GM19099 (cell line): ENCODE measurements around the gene PZP.

Source experiments
- POLR2A ChIP-seq: IDR thresholded peaks from 3 replicates; pipeline ENCODE4 v1.6.1; 2011; ENCODE audit warnings: low read depth; ENCODE audit not compliant: insufficient read length; ENCODE audit errors: extremely low read depth

Gene PZP

DNA sequence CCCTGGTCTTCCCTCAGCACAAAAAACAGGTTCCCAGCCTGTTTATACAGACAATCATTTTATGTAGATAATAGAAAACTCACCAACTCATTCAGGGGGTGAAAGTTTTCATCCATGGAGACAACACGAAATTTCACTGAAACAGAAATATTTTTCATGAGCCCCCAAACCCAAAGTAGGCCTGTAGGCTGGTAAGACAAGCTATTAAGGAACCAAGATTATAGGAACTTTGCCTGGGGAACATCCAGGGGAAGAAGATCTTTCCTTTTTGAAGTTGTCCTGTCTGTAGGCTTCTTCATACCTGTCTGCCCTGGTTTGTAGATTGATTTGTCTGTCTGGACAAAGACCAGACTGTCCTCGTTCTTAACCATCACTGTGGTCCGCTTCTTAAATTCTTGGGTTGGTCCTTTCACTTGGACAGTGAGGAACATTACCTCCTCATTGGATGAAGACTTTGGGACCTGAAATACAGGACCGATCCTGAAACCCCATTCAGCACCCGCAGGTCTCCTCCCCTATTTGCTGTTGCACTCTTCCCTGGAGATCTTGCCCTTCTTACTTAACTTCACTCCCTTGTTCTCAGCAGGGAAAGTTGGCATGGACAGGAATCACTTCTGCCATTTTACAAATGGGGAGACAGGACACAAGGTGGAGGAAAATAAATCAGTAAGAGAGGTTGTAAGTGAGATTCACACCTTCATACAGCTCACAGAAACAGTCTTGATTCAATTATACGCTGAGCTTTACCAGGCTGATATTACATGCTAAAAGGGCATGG lies 95.9 kb downstream of the PZP start:
- TF ChIP-seq POLR2A = no peak

DNA sequence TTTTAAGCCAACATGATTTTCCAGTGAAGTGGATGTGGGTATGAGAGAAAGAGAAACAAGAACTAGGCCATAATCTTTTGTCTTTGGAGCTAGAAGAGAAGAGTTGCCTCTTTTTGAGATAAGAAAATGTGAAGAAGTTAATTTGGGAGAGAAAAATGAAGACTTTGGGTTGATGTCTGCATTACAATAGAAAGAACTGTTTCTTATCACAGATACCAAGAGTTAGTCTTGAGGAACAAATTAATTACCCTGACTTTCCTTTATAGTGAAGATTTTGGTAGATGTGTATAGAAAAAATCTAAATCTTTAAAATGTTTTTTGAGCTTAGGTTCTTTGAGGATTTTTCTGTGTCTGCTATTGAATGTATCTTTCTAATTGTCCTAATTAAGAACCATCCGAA lies 96.7 kb downstream of the PZP start:
- no peak for TF ChIP-seq POLR2A

DNA sequence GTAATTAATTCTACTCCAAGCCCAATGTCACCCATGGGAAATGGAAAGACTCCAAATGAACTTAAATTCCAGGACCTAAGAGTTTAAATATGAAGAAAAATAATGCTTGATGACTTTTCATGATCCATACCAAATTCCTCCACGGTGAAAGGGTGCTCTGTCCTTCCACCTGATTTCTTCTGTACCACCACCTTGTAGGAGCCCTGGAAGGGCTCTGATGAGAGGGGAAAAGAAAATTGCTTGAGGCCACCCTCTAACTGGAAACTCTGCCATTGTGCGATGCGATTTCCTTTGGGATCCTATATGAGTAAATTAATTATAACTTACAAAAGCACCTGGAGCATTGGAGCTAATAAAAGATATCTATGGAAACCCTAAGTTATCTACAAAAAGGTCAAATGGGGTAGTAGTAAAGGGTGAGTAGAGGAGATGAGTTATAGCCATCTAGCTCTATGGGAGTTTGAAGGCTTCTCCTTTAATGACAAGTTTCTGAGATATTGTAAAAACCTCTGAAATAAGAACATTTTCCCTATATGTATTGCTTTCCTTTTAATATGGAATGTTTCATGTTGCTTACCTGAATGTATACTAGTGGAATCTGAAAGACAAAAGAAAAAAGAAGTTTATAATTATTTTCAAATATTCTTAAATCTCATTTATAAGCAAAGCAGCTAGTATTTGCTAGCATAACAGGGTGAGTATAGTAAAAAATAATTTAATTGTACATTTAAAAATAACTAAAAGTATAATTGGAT lies 98.3 kb downstream of the PZP start:
- TF ChIP-seq POLR2A = no peak

DNA sequence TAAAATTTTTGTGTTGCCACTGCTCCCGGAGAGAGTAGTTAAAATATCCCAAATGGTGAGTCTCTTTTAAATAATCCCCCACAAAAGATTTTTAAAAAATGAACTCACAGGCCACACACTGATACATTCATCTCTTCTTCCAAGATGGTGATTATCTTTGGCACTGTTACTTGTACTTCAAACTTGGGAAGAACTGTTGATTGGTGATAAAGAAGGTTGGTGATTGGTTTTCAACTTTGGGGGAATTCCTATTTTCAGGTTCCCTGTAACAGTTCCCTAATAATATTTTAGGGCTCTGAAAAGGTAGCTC lies 99.0 kb downstream of the PZP start:
- no peak for TF ChIP-seq POLR2A

DNA sequence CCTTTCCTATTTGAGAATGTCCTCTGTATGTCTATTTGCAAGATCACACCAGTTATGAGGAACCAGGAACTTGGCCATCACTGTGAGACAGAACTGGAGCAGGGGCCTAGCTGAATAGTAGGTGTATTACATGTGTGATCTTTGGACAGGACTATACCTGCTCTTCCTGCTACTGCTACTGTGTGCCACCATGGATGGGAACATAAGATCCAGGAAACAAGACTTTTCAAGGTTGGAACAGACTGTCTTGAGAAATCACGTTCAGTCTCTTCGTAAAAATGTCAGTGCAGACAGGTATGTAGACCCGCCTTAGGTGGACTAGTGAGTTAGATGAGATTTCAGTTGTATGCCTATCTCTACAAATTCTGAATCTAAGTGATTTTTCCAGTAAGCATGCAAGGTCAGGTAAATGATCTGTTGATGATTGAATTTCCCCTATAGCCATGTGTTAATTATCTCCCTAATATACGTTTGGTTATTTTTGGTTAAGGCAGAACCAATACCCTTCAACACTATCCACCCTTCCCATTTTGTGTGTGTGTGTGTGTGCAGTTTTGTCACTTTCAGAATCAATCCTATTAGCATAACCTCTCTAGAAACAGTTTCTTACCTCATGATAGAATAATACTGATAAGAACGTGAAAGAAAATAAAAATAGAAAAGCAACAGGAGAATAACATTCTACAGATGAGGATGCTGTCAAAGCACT lies 99.5 kb downstream of the PZP start:
- TF ChIP-seq POLR2A = no peak

DNA sequence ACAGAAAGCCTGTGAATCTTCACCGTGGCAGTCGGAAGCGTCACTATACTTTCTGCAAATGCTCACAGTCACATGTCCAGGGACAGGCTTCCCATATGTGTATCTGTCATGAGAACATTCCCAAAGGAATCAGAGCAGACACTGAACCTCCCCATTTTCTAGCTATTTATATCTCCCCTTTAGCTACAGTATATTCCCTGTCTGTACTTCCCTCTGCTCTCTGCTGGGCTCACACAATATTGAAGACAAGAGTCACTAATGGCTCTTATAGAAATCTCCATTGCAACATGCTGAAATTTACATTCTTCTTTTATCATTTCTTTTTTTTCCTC lies 100.7 kb downstream of the PZP start:
- no peak for TF ChIP-seq POLR2A

DNA sequence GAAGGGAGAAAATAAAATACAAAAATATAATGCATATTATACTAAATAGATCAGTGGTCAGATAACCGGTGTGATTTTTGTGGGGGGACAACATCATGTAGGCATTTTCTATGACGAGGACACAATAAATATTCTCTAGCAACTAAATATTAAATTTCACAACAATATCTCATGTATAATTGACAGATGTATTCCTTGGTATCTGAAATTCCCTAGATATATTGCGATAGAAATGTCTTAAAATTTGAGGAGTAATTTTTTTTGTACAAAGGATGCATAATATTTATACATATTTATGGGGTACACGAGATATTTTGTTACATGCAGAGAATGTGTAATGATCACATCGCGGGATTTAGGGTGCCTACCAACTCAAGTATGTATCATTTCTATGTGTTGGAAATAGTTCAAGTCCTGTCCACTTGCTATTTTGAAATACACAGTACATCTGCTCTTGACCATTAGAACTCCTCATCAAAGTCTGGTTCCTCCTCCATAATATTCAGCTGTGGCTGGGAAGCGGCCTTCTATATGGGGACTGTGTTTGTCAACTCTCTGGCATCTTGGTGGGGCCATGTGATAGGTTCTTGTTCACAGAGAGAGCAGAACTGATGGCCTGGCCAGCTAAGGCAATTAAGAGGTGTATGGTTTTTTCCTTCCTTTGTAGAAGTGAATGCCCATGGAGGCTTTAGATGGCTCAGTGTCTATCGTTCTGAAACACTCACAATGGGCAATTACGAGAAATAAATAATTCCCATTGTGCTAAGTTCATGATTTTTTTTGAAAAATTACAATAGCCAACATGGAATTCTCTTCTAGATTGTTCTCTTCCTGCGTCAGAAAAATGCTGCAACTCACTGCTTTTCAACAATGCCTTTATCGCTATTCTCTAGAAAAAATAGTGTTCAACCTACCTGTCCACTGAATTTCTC lies 101.3 kb downstream of the PZP start:
- no peak for TF ChIP-seq POLR2A

DNA sequence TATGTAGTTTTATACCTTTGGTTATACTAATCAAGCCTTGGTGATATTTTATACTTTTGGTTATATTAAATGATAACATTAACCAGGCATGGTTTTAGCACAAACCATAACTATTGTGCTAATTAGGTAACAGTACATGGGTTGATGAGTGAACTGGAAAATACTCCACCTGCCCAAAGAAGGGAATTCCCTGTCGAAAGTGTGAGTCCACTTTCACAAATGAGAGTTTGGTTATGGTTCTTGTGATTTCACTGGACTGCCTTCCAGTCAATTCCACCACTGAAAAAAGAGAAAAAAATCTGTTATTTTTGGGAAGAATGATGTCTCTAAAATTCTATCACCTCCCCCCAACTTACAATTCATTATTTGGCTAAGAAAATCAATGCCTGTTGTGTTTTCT lies 102.1 kb downstream of the PZP start:
- no peak for TF ChIP-seq POLR2A

DNA sequence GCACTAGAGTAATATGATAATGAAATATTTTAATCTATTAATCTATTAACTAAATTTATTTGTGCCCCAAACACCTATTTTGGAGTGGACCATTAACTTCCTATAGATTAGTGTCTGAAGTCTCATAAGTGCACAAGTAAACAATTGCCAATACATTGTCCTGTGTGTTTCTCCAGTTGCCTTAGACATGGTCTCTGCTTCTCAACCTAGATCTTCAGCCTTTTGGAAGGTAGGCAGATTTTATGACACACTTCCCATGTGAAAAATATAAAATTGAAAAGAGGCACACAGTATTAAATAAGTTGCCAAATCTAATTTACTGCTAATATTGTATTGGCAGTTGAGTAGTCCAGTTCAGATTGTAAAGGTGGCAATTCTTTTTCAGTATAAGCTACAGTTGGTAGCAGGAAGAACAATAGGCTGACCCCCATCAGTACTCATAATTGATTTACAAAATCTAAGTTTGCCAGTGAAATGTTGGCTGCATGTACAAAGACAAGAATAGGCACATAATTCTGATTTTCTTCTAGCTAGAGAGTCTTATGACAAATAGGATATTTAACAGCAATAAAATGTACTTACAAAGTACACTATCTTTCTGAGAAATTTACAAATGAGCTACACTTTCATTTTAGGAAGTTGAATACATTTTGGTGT lies 103.3 kb downstream of the PZP start:
- no peak for TF ChIP-seq POLR2A

DNA sequence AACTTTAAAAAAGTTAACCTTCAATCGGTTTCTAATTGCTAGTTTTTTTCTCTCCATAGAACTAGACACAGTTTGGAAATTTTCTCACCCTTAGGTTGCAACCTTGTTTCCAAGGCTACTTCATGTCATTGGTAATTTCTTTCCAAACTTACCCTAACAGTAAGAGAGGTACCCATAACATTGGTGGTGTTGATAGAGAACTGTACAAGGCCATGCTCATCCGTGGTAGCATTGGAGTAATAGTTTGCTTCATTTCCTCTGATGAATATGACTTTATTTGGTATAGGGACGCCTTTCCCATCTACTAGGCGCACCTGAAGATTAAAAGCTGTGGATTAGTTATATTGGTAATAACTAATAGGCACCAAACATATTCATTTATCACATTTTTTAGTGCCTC lies 104.1 kb downstream of the PZP start:
- no peak for TF ChIP-seq POLR2A

DNA sequence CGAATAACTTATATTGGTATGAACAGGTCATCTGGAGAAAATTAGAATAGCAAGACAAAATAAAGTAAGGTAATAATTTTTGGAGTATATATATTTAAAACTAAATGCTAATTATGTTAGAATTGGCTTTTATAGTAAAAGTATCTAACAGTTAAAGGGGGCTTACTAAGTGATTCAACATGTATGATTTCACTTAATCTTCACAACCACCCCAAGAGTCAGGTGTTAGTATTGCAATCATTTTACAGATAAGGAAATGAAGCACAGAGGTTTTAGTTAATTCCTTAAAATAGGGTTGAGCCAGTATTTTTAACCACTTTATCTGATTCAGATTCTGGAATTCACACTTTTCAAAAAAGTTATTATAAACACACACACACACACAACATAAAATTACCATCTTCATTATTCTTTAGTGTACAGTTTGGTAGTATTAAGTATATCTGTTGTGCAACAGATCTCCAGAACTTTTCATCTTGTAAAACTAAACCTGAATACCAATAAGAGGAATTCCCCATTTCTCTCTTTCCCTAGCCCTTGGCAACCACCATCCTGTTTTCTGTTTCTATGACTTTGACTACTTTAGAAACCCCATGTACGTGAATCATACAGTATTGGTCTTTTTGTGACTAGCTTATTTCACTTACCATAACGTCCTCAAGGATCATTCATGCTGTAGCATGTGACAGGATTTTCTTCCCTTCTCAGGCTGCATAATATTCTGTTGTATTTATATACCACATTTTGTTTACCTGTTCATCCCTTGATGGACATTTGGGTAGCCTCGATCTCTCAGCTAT lies 104.9 kb downstream of the PZP start:
- no peak for TF ChIP-seq POLR2A

DNA sequence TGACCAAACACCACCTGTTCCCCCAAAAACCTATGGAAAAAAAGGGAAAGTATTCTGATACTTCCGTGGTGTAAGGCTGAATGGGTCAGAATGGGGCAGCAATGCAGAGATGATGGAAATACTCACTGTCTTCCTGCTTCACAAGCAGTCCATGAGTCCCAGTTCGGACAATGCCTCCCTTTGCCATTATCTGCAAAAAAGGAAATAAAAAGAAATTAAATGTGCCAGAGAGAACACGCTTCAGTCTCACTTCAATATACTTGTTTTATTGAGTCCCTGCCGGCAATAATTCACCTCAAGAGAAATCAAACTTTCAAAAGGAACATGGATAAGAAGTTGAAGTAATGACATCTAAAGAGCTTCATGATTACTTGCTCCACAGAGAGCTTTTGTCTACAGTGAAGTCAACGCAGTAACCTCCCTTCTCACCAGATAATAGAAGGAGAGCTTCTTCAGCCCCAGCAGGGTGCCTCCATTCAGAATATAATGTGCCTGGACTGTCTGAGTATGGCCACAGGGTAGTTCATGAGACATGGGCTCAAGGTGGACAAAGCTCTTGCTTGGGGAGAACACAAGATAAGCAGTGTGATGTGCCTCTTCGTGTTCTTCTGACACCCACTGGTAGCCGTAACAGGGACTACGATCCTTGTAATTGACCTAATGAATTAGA lies 107.0 kb downstream of the PZP start:
- no peak for TF ChIP-seq POLR2A

DNA sequence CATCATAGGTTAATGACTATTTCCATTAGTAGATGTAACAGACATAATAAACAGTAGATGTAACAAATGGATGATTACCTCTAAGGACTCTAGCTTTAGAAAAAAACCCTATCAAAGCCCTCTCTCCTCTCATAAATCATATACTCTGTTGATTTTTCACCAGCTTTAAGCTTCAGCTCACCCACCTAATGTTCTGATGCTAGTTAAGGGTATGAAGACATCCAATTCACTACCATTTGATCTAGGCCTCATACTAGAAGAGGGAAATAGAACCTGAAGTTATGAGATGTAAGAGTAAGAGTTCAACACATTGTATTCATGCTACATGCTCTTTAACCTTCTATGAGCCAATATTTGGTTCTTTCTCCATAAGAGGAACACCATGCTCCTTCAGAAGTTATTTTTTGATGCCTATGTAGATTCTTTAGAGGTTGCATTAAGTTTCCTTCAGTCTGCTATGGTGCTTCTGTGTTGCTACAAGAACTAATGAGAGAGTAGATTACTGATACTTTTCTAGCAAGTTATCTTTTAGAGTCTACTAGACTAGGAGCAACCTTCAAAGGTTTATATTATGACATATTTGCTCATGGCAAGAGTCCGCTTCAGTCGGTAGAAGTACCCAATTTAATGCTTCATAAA lies 108.5 kb downstream of the PZP start:
- TF ChIP-seq POLR2A = no peak
